Common myeloid progenitor, CD34-positive (primary cell): Measurements from ENCODE around the gene LDB1.

ENCODE experiments used
- CTCF ChIA-PET: fragments of 350-600 bp; sonication (Branson Sonifier 250); formaldehyde crosslinking; loops from one replicate; lab custom pipeline; 2021; ENCODE audit warnings: antibody characterized with exemption; lab: Charles Lee
- POLR2A ChIA-PET: fragments of 350-600 bp; sonication (Branson Sonifier 250); formaldehyde crosslinking; loops from one replicate; lab custom pipeline; 2021; ENCODE audit warnings: antibody characterized with exemption; lab: Charles Lee
- DNase-seq, 3 donors: peaks; one replicate each; pipeline versions ENCODE4 v3.0.0 to v3.0.0-alpha.2; 2013
- H3K27ac ChIP-seq, 2 experiments: 1 replicate in 1 of 2; 2 replicates in 1 of 2; pipeline ENCODE4 v1.7.0; 2013; ENCODE audit warnings: inconsistent platforms in 2 of 2, low read length in 2 of 2, mild to moderate bottlenecking in 2 of 2, low read depth in 1 of 2, moderate library complexity in 1 of 2; ENCODE audit not compliant: severe bottlenecking in 2 of 2, insufficient read depth in 1 of 2, poor library complexity in 1 of 2
- H3K27me3 ChIP-seq, 5 experiments: replicated peaks in 2 of 5; 1 replicate in 3 of 5; 2 replicates in 2 of 5; pipeline versions ENCODE4 v1.6.1 to v1.7.0; 2013; ENCODE audit warnings: low read length in 4 of 5, mild to moderate bottlenecking in 2 of 5, moderate library complexity in 2 of 5, inconsistent platforms in 1 of 5; ENCODE audit not compliant: insufficient read depth in 5 of 5, control insufficient read depth in 4 of 5
- H3K36me3 ChIP-seq, 4 experiments: 1 replicate in 2 of 4; 2 replicates in 2 of 4; pipeline versions ENCODE4 v1.6.1 to v1.7.0; 2013; ENCODE audit warnings: low read length in 3 of 4, control low read depth in 1 of 4, mild to moderate bottlenecking in 1 of 4; ENCODE audit not compliant: control insufficient read depth in 4 of 4, insufficient read depth in 4 of 4
- H3K4me1 ChIP-seq, 4 experiments: 1 replicate in 3 of 4; 2 replicates in 1 of 4; pipeline versions ENCODE4 v1.6.1 to v1.7.1; 2013; ENCODE audit warnings: low read length in 3 of 4, mild to moderate bottlenecking in 3 of 4, control low read depth in 1 of 4, inconsistent platforms in 1 of 4, moderate library complexity in 1 of 4; ENCODE audit not compliant: control insufficient read depth in 4 of 4, insufficient read depth in 4 of 4; ENCODE audit errors: control extremely low read depth in 1 of 4
- H3K4me3 ChIP-seq, 7 experiments: 1 replicate in 4 of 7; 2 replicates in 3 of 7; pipeline versions ENCODE4 v1.5.1 to v1.7.0; 2013; ENCODE audit warnings: mild to moderate bottlenecking in 7 of 7, low read length in 6 of 7, moderate library complexity in 6 of 7, inconsistent platforms in 2 of 7, low read depth in 2 of 7, control low read depth in 1 of 7; ENCODE audit not compliant: insufficient read depth in 4 of 7, control insufficient read depth in 1 of 7; ENCODE audit errors: extremely low read depth in 1 of 7
- H3K9me3 ChIP-seq, 5 experiments: 1 replicate in 4 of 5; 2 replicates in 1 of 5; pipeline versions ENCODE4 v1.6.1 to v1.7.1; 2013; ENCODE audit warnings: low read length in 4 of 5, mild to moderate bottlenecking in 2 of 5, inconsistent platforms in 1 of 5, low read depth in 1 of 5, moderate library complexity in 1 of 5; ENCODE audit not compliant: control insufficient read depth in 4 of 5, insufficient read depth in 2 of 5; ENCODE audit errors: control extremely low read depth in 1 of 5
- WGBS: methylation state at CpG from one replicate; pipeline ENCODE4 v1.1.5; 2013; ENCODE audit not compliant: insufficient coverage; 5-methylcytosine and 5-hydroxymethylcytosine counted together

Gene LDB1

GRCh38 chr10:102113956-102114857 is 6.0 kb downstream of the LDB1 start:
- Histone ChIP-seq H3K36me3 (peaks cover 19 to 27% (median 23%) of the 10 kb centered on the region in 4 experiments), H3K9me3 (no peaks in the 10 kb centered on the region), H3K4me1 (peaks cover 22 to 65% (median 62%) of the 10 kb centered on the region in 4 experiments), H3K4me3 (peak overlapping the region; percentile 68 to 92 (median 80)), H3K27ac (peak overlapping the region; percentile 71 to 92), H3K27me3 (no peaks in the 10 kb centered on the region)
- 0% methylated on average over 29 of the region's 45 CpGs for WGBS
- ChIA-PET POLR2A (interaction anchor here (0.5 to 1.9 kb wide), 4 partner anchors 18 to 284 kb away, joined by 3 to 6 read pairs (median 4); partner anchors contain the start of gene PPRC1), CTCF (interaction anchor here (0.6 to 3.6 kb wide), 9 partner anchors 8 to 900 kb away, joined by 4 to 24 read pairs (median 6); partner anchors contain the start of genes HPS6 and NOLC1)
- peak in 2 of 3 donors; percentile 44 to 63 for DNase-seq

- ChIA-PET CTCF (interaction anchor here (0.6 to 3.6 kb wide), 8 partner anchors 9 to 899 kb away, joined by 4 to 24 read pairs (median 6); partner anchors contain the start of genes HPS6 and NOLC1), POLR2A (interaction anchor here (0.6 to 1.9 kb wide), 3 partner anchors 19 to 285 kb away, joined by 3 to 6 read pairs (median 4); partner anchors contain the start of gene PPRC1)
- peak overlapping the region; percentile 68 to 92 (median 80) for H3K4me3 ChIP-seq
- H3K9me3 ChIP-seq = no peaks in the 10 kb centered on the region
- H3K4me1 ChIP-seq = peaks cover 16 to 57% (median 54%) of the 10 kb centered on the region in 4 experiments
- H3K36me3 ChIP-seq = peaks cover 23 to 35% (median 31%) of the 10 kb centered on the region in 4 experiments
- H3K27me3 ChIP-seq = no peaks in the 10 kb centered on the region
- no peak for DNase-seq
- H3K27ac ChIP-seq = peak overlapping the region; percentile 71 to 92
- WGBS = 82% methylated on average over 3 of the region's 7 CpGs
These were observed 6.8 kb downstream of the LDB1 start for GRCh38 chr10:102113261-102113955.

- ChIA-PET CTCF (interaction anchor here (0.8 to 3.6 kb wide), 13 partner anchors 10 to 72 kb away, joined by 3 to 24 read pairs (median 5); partner anchors contain the start of gene HPS6), POLR2A (no interaction called here)
- peak overlapping the region; percentile 71 to 92 for H3K27ac ChIP-seq
- peaks cover 12 to 47% (median 43%) of the 10 kb centered on the region in 4 experiments for H3K4me1 ChIP-seq
- H3K9me3 ChIP-seq = no peaks in the 10 kb centered on the region
- peaks cover 23 to 44% (median 38%) of the 10 kb centered on the region in 4 experiments for H3K36me3 ChIP-seq
- WGBS = no CpG with 5 or more reads among the region's 3 CpGs
- H3K4me3 ChIP-seq = peak overlapping the region in 5 of 7 experiments; percentile 78 to 92 (median 85)
- peak in 2 of 3 donors; percentile 64 to 79 for DNase-seq
- H3K27me3 ChIP-seq = no peaks in the 10 kb centered on the region
These were observed 7.9 kb downstream of the LDB1 start for GRCh38 chr10:102112210-102112817.

- Histone ChIP-seq H3K4me1 (peaks cover 8 to 45% (median 36%) of the 10 kb centered on the region in 4 experiments), H3K27ac (no peak overlapping the region), H3K36me3 (peaks cover 23 to 54% (median 45%) of the 10 kb centered on the region in 4 experiments), H3K9me3 (no peaks in the 10 kb centered on the region), H3K4me3 (no peak overlapping the region), H3K27me3 (no peaks in the 10 kb centered on the region)
- WGBS = 95% methylated on average over 9 of the region's 12 CpGs
- CTCF ChIA-PET = interaction anchor here (0.8 to 3.6 kb wide), 9 partner anchors 10 to 71 kb away, joined by 3 to 24 read pairs (median 6); no protein-coding TSS in a partner anchor
- POLR2A ChIA-PET = interaction anchor here (0.7 kb wide), 1 partner anchor 33 kb away, joined by 3 read pairs; no protein-coding TSS in a partner anchor
- no peak for DNase-seq
These were observed 8.9 kb downstream of the LDB1 start for GRCh38 chr10:102111276-102111675.

- H3K4me1 ChIP-seq = peaks cover 8 to 41% (median 33%) of the 10 kb centered on the region in 4 experiments
- H3K9me3 ChIP-seq = no peaks in the 10 kb centered on the region
- H3K36me3 ChIP-seq = peaks cover 23 to 64% (median 45%) of the 10 kb centered on the region in 4 experiments
- ChIA-PET POLR2A (no interaction called here), CTCF (interaction anchor here (0.6 to 3.5 kb wide), 5 partner anchors 8 to 72 kb away, joined by 3 to 22 read pairs (median 7); partner anchors contain the start of gene HPS6)
- H3K27me3 ChIP-seq = no peaks in the 10 kb centered on the region
- WGBS = 95% methylated on average over 18 of the region's 24 CpGs
- DNase-seq = no peak
- H3K4me3 ChIP-seq = no peak overlapping the region
- H3K27ac ChIP-seq = peak overlapping the region in 1 of 2 experiments; percentile 30
These were observed 10.7 kb downstream of the LDB1 start for GRCh38 chr10:102109166-102110116.
